ENCODE results near the gene ATCAY.

GRCh38 chr19:3838661-3839060 lies 41.8 kb upstream of the ATCAY start:
- no peak for TF ChIP-seq CTCF (IDR thresholded peaks at IDR 0.05; ENCODE audit: low read depth, low read length)
- no peak for TF ChIP-seq EZH2phosphoT487 (IDR thresholded peaks at IDR 0.05; ENCODE audit: low read depth)

Data from OCI-LY3 (cell line).